HepG2 (cell line): ENCODE results near the gene CAMTA1. TPM values are rescaled to one million over a fixed set of nuclear protein-coding genes. Genes with fewer than 3 reads are reported as not detected.

Experiments
- CEBPG ChIP-seq: IDR thresholded peaks from 2 replicates; pipeline ENCODE4 v1.6.1; 2016
- CREB1 ChIP-seq, 2 experiments: fragments of 450-650 bp in 1 of 2; IDR thresholded peaks; 2 replicates each; pipeline ENCODE4 v1.6.1; 2016 to 2017; ENCODE audit warnings: control low read depth in 1 of 2, mild to moderate bottlenecking in 1 of 2, missing compliant biosample characterization in 1 of 2, missing genetic modification characterization in 1 of 2
- ESRRA ChIP-seq: sonication (generic); formaldehyde crosslinking; IDR thresholded peaks from 2 replicates; pipeline ENCODE4 v1.5.1; 2020; ENCODE audit warnings: mild to moderate bottlenecking, low read depth, missing genetic modification reagents
- EZH2 ChIP-seq: conservative IDR thresholded peaks from 2 replicates; pipeline ENCODE4 v1.6.1; 2012; ENCODE audit warnings: mild to moderate bottlenecking, low read depth, low read length, moderate library complexity
- FOXA3 ChIP-seq: IDR thresholded peaks from 2 replicates; pipeline ENCODE4 v1.6.1; 2016; ENCODE audit warnings: missing genetic modification reagents, missing compliant biosample characterization
- FOXJ3 ChIP-seq: sonication (generic); formaldehyde crosslinking; IDR thresholded peaks from 2 replicates; pipeline ENCODE4 v1.4.0; 2020; ENCODE audit warnings: missing genetic modification reagents, mild to moderate bottlenecking, borderline replicate concordance
- GABPB1 ChIP-seq: IDR thresholded peaks from 2 replicates; pipeline ENCODE4 v1.6.1; 2016; ENCODE audit warnings: mild to moderate bottlenecking, missing genetic modification reagents, moderate library complexity, missing compliant biosample characterization
- HIVEP1 ChIP-seq: sonication (generic); formaldehyde crosslinking; IDR thresholded peaks from 2 replicates; pipeline ENCODE4 v1.4.0; 2020; ENCODE audit warnings: mild to moderate bottlenecking, missing genetic modification reagents
- HNF4G ChIP-seq, 2 experiments: sonication (generic) in 1 of 2; formaldehyde crosslinking in 1 of 2; IDR thresholded peaks; 2 replicates each; pipeline versions ENCODE4 v1.4.0 to v1.6.1; 2011 to 2020; ENCODE audit warnings: borderline replicate concordance in 2 of 2, low read depth in 2 of 2, mild to moderate bottlenecking in 2 of 2, low read length in 1 of 2, missing genetic modification reagents in 1 of 2, moderate library complexity in 1 of 2
- POLR2A ChIP-seq, 2 experiments: IDR thresholded peaks; 2 replicates each; pipeline ENCODE4 v1.6.1; 2011; ENCODE audit warnings: low read depth in 2 of 2, low read length in 2 of 2, mild to moderate bottlenecking in 1 of 2, moderate library complexity in 1 of 2; ENCODE audit not compliant: insufficient read depth in 1 of 2
- ZFY ChIP-seq: sonication (generic); formaldehyde crosslinking; IDR thresholded peaks from 2 replicates; pipeline ENCODE4 v1.4.0; 2020; ENCODE audit warnings: missing genetic modification reagents
- ZNF331 ChIP-seq: sonication (generic); formaldehyde crosslinking; IDR thresholded peaks from 2 replicates; pipeline ENCODE4 v1.4.0; 2020; ENCODE audit warnings: missing genetic modification reagents
- ZNF383 ChIP-seq: sonication (generic); formaldehyde crosslinking; IDR thresholded peaks from 2 replicates; pipeline ENCODE4 v1.4.0; 2020; ENCODE audit warnings: missing genetic modification reagents, mild to moderate bottlenecking, borderline replicate concordance
- ZNF484 ChIP-seq: sonication (generic); formaldehyde crosslinking; IDR thresholded peaks from 2 replicates; pipeline ENCODE4 v1.5.1; 2020; ENCODE audit warnings: mild to moderate bottlenecking, low read depth, missing genetic modification reagents, borderline replicate concordance
- ZNF605 ChIP-seq: sonication (generic); formaldehyde crosslinking; IDR thresholded peaks from 2 replicates; pipeline ENCODE4 v1.8.0; 2022; ENCODE audit warnings: mild to moderate bottlenecking, missing genetic modification reagents
- polyA plus RNA-seq, 8 experiments: library from polyadenylated mRNA; depleted of rRNA in 3 of 8; stranded (reverse) in 7 of 8; unstranded in 1 of 8; fragments of >200 nt; fragmentation: Illumina TruSeq in 4 of 8; extraction: Trizol in 4 of 8; gene quantifications; 2 replicates each; pipeline versions ENCODE4 v1.2.1 to v1.2.3, GENCODE V29; 2011 to 2016; ENCODE audit warnings: low read depth in 4 of 8, missing spikeins in 1 of 8, mixed read lengths in 1 of 8; ENCODE audit not compliant: insufficient read depth in 1 of 8
- total RNA-seq, 5 experiments: library from RNA; depleted of rRNA; stranded (reverse); fragments of >200 nt; fragmentation: Illumina TruSeq; extraction: Trizol; gene quantifications; 2 replicates each; pipeline ENCODE4 v1.2.3, GENCODE V29; 2016; ENCODE audit warnings: low read depth in 1 of 5
- TF ChIP-seq, protein P1 (sequence below): IDR thresholded peaks from 2 replicates; pipeline ENCODE4 v1.6.1; 2016; ENCODE audit warnings: missing genetic modification reagents, missing compliant biosample characterization
- TF ChIP-seq, protein P2 (sequence below): sonication (generic); formaldehyde crosslinking; IDR thresholded peaks from 2 replicates; pipeline ENCODE4 v1.4.0; 2020; ENCODE audit warnings: missing genetic modification reagents, borderline replicate concordance
- TF ChIP-seq, protein P3 (sequence below): IDR thresholded peaks from 2 replicates; pipeline ENCODE4 v1.6.1; 2016; ENCODE audit warnings: mild to moderate bottlenecking
- TF ChIP-seq, protein P4 (sequence below): sonication (generic); formaldehyde crosslinking; IDR thresholded peaks from 2 replicates; pipeline ENCODE4 v1.8.1; 2022; ENCODE audit warnings: low read depth, mild to moderate bottlenecking, missing genetic modification reagents
- TF ChIP-seq, protein P5 (sequence below): sonication (generic); formaldehyde crosslinking; IDR thresholded peaks from 2 replicates; pipeline ENCODE4 v1.5.0; 2020; ENCODE audit warnings: missing genetic modification reagents
- TF ChIP-seq, protein P6 (sequence below): sonication (generic); formaldehyde crosslinking; conservative IDR thresholded peaks from 2 replicates; pipeline ENCODE4 v1.4.0; 2020; ENCODE audit warnings: missing genetic modification reagents

Gene CAMTA1
- total and polyA plus RNA-seq, 2 of the 13 experiments (the other 11 are each of a cell fraction or from before 2014, with no cell fraction given) = 25.0 to 36.4 TPM

DNA sequence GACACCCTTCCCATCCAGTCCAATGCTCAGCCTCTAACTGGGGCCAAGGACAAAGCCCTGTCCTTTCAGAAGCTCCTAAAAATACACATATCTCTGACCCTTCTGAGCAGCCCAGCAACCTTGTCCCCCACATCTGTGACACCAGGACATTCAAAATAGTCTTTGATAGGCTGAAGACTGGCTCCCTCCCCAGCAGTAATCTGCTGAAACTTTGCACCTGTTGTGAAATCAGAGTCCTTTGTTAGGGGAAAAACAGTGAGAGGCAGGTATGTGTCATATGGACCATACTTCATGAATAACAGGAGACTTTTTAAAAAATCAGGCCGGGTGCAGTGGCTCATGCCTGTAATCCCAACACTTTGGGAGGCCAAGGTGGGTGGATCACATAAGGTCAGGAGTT, 903.4 kb downstream of the CAMTA1 start (continued):
- TF ChIP-seq, protein P1, sequence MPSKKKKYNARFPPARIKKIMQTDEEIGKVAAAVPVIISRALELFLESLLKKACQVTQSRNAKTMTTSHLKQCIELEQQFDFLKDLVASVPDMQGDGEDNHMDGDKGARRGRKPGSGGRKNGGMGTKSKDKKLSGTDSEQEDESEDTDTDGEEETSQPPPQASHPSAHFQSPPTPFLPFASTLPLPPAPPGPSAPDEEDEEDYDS (CRISPR knock-in tag) = no peak; the same call in 1 of the 2 replicates
- no peak for TF ChIP-seq GABPB1 (CRISPR knock-in tag)
- peak; percentile 92 for TF ChIP-seq CEBPG (CRISPR knock-in tag)
- TF ChIP-seq ESRRA (CRISPR knock-in tag) = peak; percentile 91
- TF ChIP-seq HNF4G (IDR thresholded peaks at IDR 0.05; ENCODE audit: borderline replicate concordance, low read depth, low read length) = peak; percentile 91
- peak; percentile 81; the same call in 1 of the 2 replicates for TF ChIP-seq HNF4G (CRISPR knock-in tag; IDR thresholded peaks at IDR 0.05; ENCODE audit: borderline replicate concordance, low read depth)
- no peak for TF ChIP-seq FOXJ3 (CRISPR knock-in tag)
- TF ChIP-seq ZNF383 (CRISPR knock-in tag) = no peak
- TF ChIP-seq EZH2 = no peak
- no peak for TF ChIP-seq ZFY (CRISPR knock-in tag)
- TF ChIP-seq, protein P2, sequence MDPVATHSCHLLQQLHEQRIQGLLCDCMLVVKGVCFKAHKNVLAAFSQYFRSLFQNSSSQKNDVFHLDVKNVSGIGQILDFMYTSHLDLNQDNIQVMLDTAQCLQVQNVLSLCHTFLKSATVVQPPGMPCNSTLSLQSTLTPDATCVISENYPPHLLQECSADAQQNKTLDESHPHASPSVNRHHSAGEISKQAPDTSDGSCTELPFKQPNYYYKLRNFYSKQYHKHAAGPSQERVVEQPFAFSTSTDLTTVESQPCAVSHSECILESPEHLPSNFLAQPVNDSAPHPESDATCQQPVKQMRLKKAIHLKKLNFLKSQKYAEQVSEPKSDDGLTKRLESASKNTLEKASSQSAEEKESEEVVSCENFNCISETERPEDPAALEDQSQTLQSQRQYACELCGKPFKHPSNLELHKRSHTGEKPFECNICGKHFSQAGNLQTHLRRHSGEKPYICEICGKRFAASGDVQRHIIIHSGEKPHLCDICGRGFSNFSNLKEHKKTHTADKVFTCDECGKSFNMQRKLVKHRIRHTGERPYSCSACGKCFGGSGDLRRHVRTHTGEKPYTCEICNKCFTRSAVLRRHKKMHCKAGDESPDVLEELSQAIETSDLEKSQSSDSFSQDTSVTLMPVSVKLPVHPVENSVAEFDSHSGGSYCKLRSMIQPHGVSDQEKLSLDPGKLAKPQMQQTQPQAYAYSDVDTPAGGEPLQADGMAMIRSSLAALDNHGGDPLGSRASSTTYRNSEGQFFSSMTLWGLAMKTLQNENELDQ (CRISPR knock-in tag) = no peak
- TF ChIP-seq, protein P3, sequence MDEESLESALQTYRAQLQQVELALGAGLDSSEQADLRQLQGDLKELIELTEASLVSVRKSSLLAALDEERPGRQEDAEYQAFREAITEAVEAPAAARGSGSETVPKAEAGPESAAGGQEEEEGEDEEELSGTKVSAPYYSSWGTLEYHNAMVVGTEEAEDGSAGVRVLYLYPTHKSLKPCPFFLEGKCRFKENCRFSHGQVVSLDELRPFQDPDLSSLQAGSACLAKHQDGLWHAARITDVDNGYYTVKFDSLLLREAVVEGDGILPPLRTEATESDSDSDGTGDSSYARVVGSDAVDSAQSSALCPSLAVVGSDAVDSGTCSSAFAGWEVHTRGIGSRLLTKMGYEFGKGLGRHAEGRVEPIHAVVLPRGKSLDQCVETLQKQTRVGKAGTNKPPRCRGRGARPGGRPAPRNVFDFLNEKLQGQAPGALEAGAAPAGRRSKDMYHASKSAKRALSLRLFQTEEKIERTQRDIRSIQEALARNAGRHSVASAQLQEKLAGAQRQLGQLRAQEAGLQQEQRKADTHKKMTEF (CRISPR knock-in tag) = peak; percentile 56; the same call in 1 of the 2 replicates
- peak; percentile 75 for TF ChIP-seq ZNF331
- TF ChIP-seq ZNF484 = no peak
- no peak for TF ChIP-seq POLR2A (IDR thresholded peaks at IDR 0.05; ENCODE audit: insufficient read depth in 1 of 2, low read depth in 2 of 2, low read length in 2 of 2)
- TF ChIP-seq, protein P4, sequence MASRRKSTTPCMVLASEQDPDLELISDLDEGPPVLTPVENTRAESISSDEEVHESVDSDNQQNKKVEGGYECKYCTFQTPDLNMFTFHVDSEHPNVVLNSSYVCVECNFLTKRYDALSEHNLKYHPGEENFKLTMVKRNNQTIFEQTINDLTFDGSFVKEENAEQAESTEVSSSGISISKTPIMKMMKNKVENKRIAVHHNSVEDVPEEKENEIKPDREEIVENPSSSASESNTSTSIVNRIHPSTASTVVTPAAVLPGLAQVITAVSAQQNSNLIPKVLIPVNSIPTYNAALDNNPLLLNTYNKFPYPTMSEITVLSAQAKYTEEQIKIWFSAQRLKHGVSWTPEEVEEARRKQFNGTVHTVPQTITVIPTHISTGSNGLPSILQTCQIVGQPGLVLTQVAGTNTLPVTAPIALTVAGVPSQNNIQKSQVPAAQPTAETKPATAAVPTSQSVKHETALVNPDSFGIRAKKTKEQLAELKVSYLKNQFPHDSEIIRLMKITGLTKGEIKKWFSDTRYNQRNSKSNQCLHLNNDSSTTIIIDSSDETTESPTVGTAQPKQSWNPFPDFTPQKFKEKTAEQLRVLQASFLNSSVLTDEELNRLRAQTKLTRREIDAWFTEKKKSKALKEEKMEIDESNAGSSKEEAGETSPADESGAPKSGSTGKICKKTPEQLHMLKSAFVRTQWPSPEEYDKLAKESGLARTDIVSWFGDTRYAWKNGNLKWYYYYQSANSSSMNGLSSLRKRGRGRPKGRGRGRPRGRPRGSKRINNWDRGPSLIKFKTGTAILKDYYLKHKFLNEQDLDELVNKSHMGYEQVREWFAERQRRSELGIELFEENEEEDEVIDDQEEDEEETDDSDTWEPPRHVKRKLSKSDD (CRISPR knock-in tag) = no peak
- TF ChIP-seq FOXA3 (CRISPR knock-in tag) = peak; percentile 47; the same call in 1 of the 2 replicates
- TF ChIP-seq HIVEP1 (CRISPR knock-in tag) = no peak
- peak; percentile 31; the same call in 1 of the 2 replicates for TF ChIP-seq ZNF605 (CRISPR knock-in tag)
- TF ChIP-seq CREB1 (IDR thresholded peaks at IDR 0.05) = no peak
- TF ChIP-seq CREB1 (CRISPR knock-in tag; IDR thresholded peaks at IDR 0.05) = peak; percentile 54
- TF ChIP-seq, protein P5, sequence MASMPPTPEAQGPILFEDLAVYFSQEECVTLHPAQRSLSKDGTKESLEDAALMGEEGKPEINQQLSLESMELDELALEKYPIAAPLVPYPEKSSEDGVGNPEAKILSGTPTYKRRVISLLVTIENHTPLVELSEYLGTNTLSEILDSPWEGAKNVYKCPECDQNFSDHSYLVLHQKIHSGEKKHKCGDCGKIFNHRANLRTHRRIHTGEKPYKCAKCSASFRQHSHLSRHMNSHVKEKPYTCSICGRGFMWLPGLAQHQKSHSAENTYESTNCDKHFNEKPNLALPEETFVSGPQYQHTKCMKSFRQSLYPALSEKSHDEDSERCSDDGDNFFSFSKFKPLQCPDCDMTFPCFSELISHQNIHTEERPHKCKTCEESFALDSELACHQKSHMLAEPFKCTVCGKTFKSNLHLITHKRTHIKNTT (CRISPR knock-in tag) = no peak
- TF ChIP-seq, protein P6, sequence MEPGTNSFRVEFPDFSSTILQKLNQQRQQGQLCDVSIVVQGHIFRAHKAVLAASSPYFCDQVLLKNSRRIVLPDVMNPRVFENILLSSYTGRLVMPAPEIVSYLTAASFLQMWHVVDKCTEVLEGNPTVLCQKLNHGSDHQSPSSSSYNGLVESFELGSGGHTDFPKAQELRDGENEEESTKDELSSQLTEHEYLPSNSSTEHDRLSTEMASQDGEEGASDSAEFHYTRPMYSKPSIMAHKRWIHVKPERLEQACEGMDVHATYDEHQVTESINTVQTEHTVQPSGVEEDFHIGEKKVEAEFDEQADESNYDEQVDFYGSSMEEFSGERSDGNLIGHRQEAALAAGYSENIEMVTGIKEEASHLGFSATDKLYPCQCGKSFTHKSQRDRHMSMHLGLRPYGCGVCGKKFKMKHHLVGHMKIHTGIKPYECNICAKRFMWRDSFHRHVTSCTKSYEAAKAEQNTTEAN = no peak
